K562 (cell line): ENCODE measurements around the gene ARL8A. TPM values are rescaled to one million over a fixed set of nuclear protein-coding genes. Genes with fewer than 3 reads are reported as not detected.

Source experiments
- ATAC-seq: fragments of 200-7000 bp; cut with Tn5 transposase; 3 replicates; pipeline ENCODE4 v1.9.1; 2020; ENCODE audit warnings: moderate library complexity
- BruUV-seq: library from RNA; stranded (reverse); fragments of 400-500 nt; replicated peaks from 2 replicates; lab custom pipeline; 2021; lab: Mats Ljungman, UMichigan
- CTCF ChIA-PET: fragments of 300-600 bp; formaldehyde crosslinking; extraction: SDS; loops from one replicate; lab custom pipeline; 2021; ENCODE audit warnings: low intra/inter-chr PET ratio; lab: Yijun Ruan, JAX
- POLR2A ChIA-PET: fragments of 300-600, 350-650 bp; sonication (Branson Sonifier 250); formaldehyde crosslinking; extraction: SDS; loops from one replicate; lab custom pipeline; 2021; ENCODE audit warnings: antibody characterized with exemption, inconsistent platforms; lab: Yijun Ruan, JAX
- DNase-seq, 4 experiments: peaks; one replicate each; pipeline versions ENCODE4 v3.0.0 to v3.0.0-alpha.2; 2011 to 2018; ENCODE audit warnings: low spot score in 3 of 4, mixed read lengths in 3 of 4; ENCODE audit errors: extremely low read depth in 1 of 4
- FAIRE-seq: peaks from 2 replicates; lab custom pipeline; 2011; peaks lifted over from hg19 to GRCh38; lab: Jason Lieb, UNC
- H2AFZ ChIP-seq: 2 replicates; pipeline ENCODE4 v1.6.0; 2011; ENCODE audit warnings: low read depth, low read length, control low read depth, inconsistent platforms
- H3K27ac ChIP-seq: fragments of 200-600 bp; 3 replicates; pipeline ENCODE4 v1.8.0; 2011; ENCODE audit warnings: low read depth, mild to moderate bottlenecking, control low read depth, inconsistent platforms, low read length, moderate library complexity, mixed read lengths; ENCODE audit errors: extremely low read depth
- H3K27me3 ChIP-seq, 2 experiments: fragments of 300-600 bp in 1 of 2; 2 replicates in 1 of 2; 3 replicates in 1 of 2; pipeline versions ENCODE4 v1.6.0 to v1.8.0; 2011; ENCODE audit warnings: inconsistent platforms in 2 of 2, low read length in 2 of 2, mild to moderate bottlenecking in 1 of 2, mixed read lengths in 1 of 2, moderate library complexity in 1 of 2; ENCODE audit not compliant: control insufficient read depth in 2 of 2, insufficient read depth in 2 of 2
- H3K36me3 ChIP-seq: fragments of 300-600 bp; 3 replicates; pipeline ENCODE4 v1.8.0; 2011; ENCODE audit warnings: mild to moderate bottlenecking, low read length, inconsistent platforms; ENCODE audit not compliant: control insufficient read depth, insufficient read depth
- H3K4me1 ChIP-seq, 2 experiments: fragments of 200-600 bp in 1 of 2; replicated peaks in 1 of 2; 2 replicates in 1 of 2; 3 replicates in 1 of 2; pipeline versions ENCODE4 v1.5.1 to v1.8.0; 2011; ENCODE audit warnings: inconsistent platforms in 2 of 2, low read length in 2 of 2, mild to moderate bottlenecking in 1 of 2, mixed read lengths in 1 of 2, moderate library complexity in 1 of 2; ENCODE audit not compliant: control insufficient read depth in 2 of 2, insufficient read depth in 2 of 2
- H3K4me2 ChIP-seq: 2 replicates; pipeline ENCODE4 v1.6.1; 2011; ENCODE audit warnings: low read length, control low read depth, inconsistent platforms, mixed read lengths; ENCODE audit not compliant: insufficient read depth
- H3K4me3 ChIP-seq: fragments of 200-600 bp; sonication (generic), shearing (Covaris generic); 2 replicates; pipeline ENCODE4 v1.5.1; 2016; ENCODE audit warnings: control low read depth, inconsistent platforms
- H3K79me2 ChIP-seq: fragments of 200-600 bp; 3 replicates; pipeline ENCODE4 v1.8.0; 2011; ENCODE audit warnings: low read length, inconsistent platforms; ENCODE audit not compliant: control insufficient read depth, insufficient read depth
- H3K9ac ChIP-seq, 2 experiments: 2 replicates each; pipeline versions ENCODE4 v1.6.0 to v1.6.1; 2011; ENCODE audit warnings: low read depth in 2 of 2, low read length in 2 of 2, control low read depth in 1 of 2, inconsistent platforms in 1 of 2, mild to moderate bottlenecking in 1 of 2, mixed read lengths in 1 of 2; ENCODE audit not compliant: insufficient read depth in 1 of 2
- H3K9me1 ChIP-seq: one replicate; pipeline ENCODE4 v1.6.0; 2011; ENCODE audit warnings: inconsistent platforms, mild to moderate bottlenecking, low read length, moderate library complexity; ENCODE audit not compliant: control insufficient read depth, insufficient read depth
- H3K9me3 ChIP-seq: replicated peaks from 2 replicates; pipeline ENCODE4 v1.5.1; 2011; ENCODE audit warnings: low read depth, low read length, inconsistent platforms; ENCODE audit not compliant: control insufficient read depth, insufficient read depth
- H4K20me1 ChIP-seq: replicated peaks from 2 replicates; pipeline ENCODE4 v1.6.1; 2011; ENCODE audit warnings: low read length, inconsistent platforms, mixed read lengths; ENCODE audit not compliant: control insufficient read depth, insufficient read depth
- CHAMP1 ChIP-seq: fragments of 450-650 bp; IDR thresholded peaks from 2 replicates; pipeline ENCODE4 v1.6.1; 2016; ENCODE audit warnings: mild to moderate bottlenecking
- CREB1 ChIP-seq, 2 experiments: sonication (generic) in 1 of 2; formaldehyde crosslinking in 1 of 2; IDR thresholded peaks; 2 replicates each; pipeline versions ENCODE4 v1.6.1 to v1.8.0; 2012 to 2022; ENCODE audit warnings: inconsistent platforms in 1 of 2, mild to moderate bottlenecking in 1 of 2, missing genetic modification reagents in 1 of 2, moderate library complexity in 1 of 2
- CSDE1 ChIP-seq, 2 experiments: fragments of 450-650 bp; IDR thresholded peaks; 2 replicates each; pipeline ENCODE4 v1.6.1; 2016; ENCODE audit warnings: mild to moderate bottlenecking in 1 of 2
- DMBX1 ChIP-seq: fragments of 250-450 bp; sonication (Bioruptor Pico); IDR thresholded peaks from 2 replicates; pipeline ENCODE4 v1.8.0; 2022; ENCODE audit warnings: inconsistent platforms, mild to moderate bottlenecking, moderate library complexity, borderline replicate concordance
- EP300 ChIP-seq: IDR thresholded peaks from 2 replicates; pipeline ENCODE4 v1.6.1; 2012; ENCODE audit warnings: low read length, improper control_type of control experiment
- ETV6 ChIP-seq, 3 experiments: fragments of 150-350 bp in 1 of 3; sonication (generic) in 1 of 3; formaldehyde crosslinking in 1 of 3; IDR thresholded peaks; 2 replicates each; pipeline versions ENCODE4 v1.6.1 to v1.8.0; 2014 to 2022; ENCODE audit warnings: borderline replicate concordance in 2 of 3, low read depth in 2 of 3, antibody characterized with exemption in 1 of 3, low read length in 1 of 3, mild to moderate bottlenecking in 1 of 3, missing genetic modification reagents in 1 of 3
- FOXA1 ChIP-seq: fragments of 450-650 bp; IDR thresholded peaks from 2 replicates; pipeline ENCODE4 v1.6.1; 2016; ENCODE audit warnings: mild to moderate bottlenecking, borderline replicate concordance
- GABPB1 ChIP-seq: sonication (generic); formaldehyde crosslinking; IDR thresholded peaks from 2 replicates; pipeline ENCODE4 v1.8.0; 2022; ENCODE audit warnings: mild to moderate bottlenecking, missing genetic modification reagents
- KLF1 ChIP-seq: fragments of 450-650 bp; IDR thresholded peaks from 2 replicates; pipeline ENCODE4 v1.6.1; 2016; ENCODE audit warnings: missing genetic modification characterization, missing compliant biosample characterization
- L3MBTL2 ChIP-seq: fragments of 450-650 bp; IDR thresholded peaks from 2 replicates; pipeline ENCODE4 v1.6.1; 2016; ENCODE audit warnings: mild to moderate bottlenecking, moderate library complexity
- MXI1 ChIP-seq: IDR thresholded peaks from 2 replicates; pipeline ENCODE4 v1.6.1; 2011; ENCODE audit warnings: low read depth, mild to moderate bottlenecking, improper control_type of control experiment, low read length
- NFE2 ChIP-seq: IDR thresholded peaks from 2 replicates; pipeline ENCODE4 v1.6.1; 2014; ENCODE audit warnings: antibody characterized with exemption, low read depth
- POLR2AphosphoS5 ChIP-seq: IDR thresholded peaks from 2 replicates; pipeline ENCODE4 v1.6.1; 2011; ENCODE audit warnings: mild to moderate bottlenecking, low read depth, low read length, moderate library complexity; ENCODE audit not compliant: control insufficient read depth, insufficient read depth
- RBM17 ChIP-seq: fragments of 200-400 bp; formaldehyde crosslinking; IDR thresholded peaks from 2 replicates; pipeline ENCODE4 v1.6.1; 2017; ENCODE audit warnings: low read depth, mild to moderate bottlenecking, low read length, borderline replicate concordance
- RFX5 ChIP-seq: IDR thresholded peaks from 2 replicates; pipeline ENCODE4 v1.6.1; 2011; ENCODE audit warnings: low read depth, mild to moderate bottlenecking, improper control_type of control experiment, low read length
- TCF7 ChIP-seq: sonication (generic); IDR thresholded peaks from 2 replicates; pipeline ENCODE4 v1.6.1; 2016; ENCODE audit warnings: antibody characterized with exemption, borderline replicate concordance
- U2AF2 ChIP-seq: fragments of 200-400 bp; formaldehyde crosslinking; optimal IDR thresholded peaks from 2 replicates; pipeline ENCODE3; 2017; ENCODE audit warnings: low read depth, mild to moderate bottlenecking, low read length
- YBX1 ChIP-seq: fragments of 450-650 bp; IDR thresholded peaks from 2 replicates; pipeline ENCODE4 v1.7.1; 2016; ENCODE audit warnings: mild to moderate bottlenecking
- ZNF707 ChIP-seq: fragments of 250-450 bp; sonication (Bioruptor Pico); conservative IDR thresholded peaks from 2 replicates; pipeline ENCODE4 v1.8.0; 2022; ENCODE audit warnings: inconsistent platforms, mild to moderate bottlenecking, moderate library complexity
- WGBS: fragments of 100-300 bp; shearing (Covaris generic); methylation state at CpG from one replicate; pipeline ENCODE4 v1.1.6; 2016; ENCODE audit warnings: low coverage, mixed read lengths; ENCODE audit not compliant: insufficient coverage; ENCODE audit errors: missing lambda C conversion rate; 5-methylcytosine and 5-hydroxymethylcytosine counted together
- in situ Hi-C: fragments of 300-500 bp; cut with MboI; formaldehyde crosslinking; loops from 4 replicates; pipeline ENCODE4 v1.15.0; 2018; ENCODE audit warnings: inconsistent platforms, mixed read lengths
- intact Hi-C: fragments of 100-400 bp; cut with micrococcal nuclease; formaldehyde crosslinking; loops from 2 replicates; pipeline ENCODE4 v1.14.2; 2022
- polyA plus RNA-seq, 8 experiments: library from polyadenylated mRNA; depleted of rRNA in 4 of 8; stranded (reverse) in 5 of 8; unstranded in 3 of 8; fragments of >200 nt; fragmentation: Nextera tagmentation in 2 of 8; fragmentation: Illumina TruSeq in 1 of 8; extraction: Ambion mirVana in 2 of 8; extraction: Trizol in 1 of 8; gene quantifications; 2 replicates each; pipeline versions ENCODE4 v1.2.1 to v1.2.3, GENCODE V29; 2011 to 2014; ENCODE audit warnings: inconsistent platforms in 1 of 8, missing spikeins in 1 of 8
- total RNA-seq, 7 experiments: library from RNA; depleted of rRNA in 6 of 7; stranded (reverse); fragments of >200 nt in 6 of 7; fragmentation: Illumina TruSeq in 2 of 7; extraction: Trizol in 2 of 7; gene quantifications; 2 replicates each; pipeline versions ENCODE4 v1.2.1 to v1.2.3, GENCODE V29; 2011 to 2021; ENCODE audit warnings: low replicate concordance in 1 of 7
- TF ChIP-seq, protein P1 (sequence below): fragments of 450-650 bp; conservative IDR thresholded peaks from 2 replicates; pipeline ENCODE4 v1.6.1; 2016; ENCODE audit warnings: missing genetic modification characterization, low read depth, mild to moderate bottlenecking, control low read depth, missing compliant biosample characterization

Gene ARL8A
- total and polyA plus RNA-seq, 9 of the 15 experiments (the other 6 are each of a cell fraction or from before 2014, with no cell fraction given), result 0.17 to 27.3 (median 15.6) TPM

- H3K36me3 ChIP-seq, result peaks cover 44% of the 10 kb centered on the region; the same call in 2 of the 3 replicates
- H3K27me3 ChIP-seq, result no peaks in the 10 kb centered on the region
- H3K27ac ChIP-seq, result no peak overlapping the region
- H3K9ac ChIP-seq, result no peak overlapping the region
- no peaks in the 10 kb centered on the region for H3K9me1 ChIP-seq
- no peaks in the 10 kb centered on the region for H4K20me1 ChIP-seq
- TF ChIP-seq U2AF2 (no peak), RBM17 (no peak), NFE2 (no peak), FOXA1 (no peak), MXI1 (no peak), KLF1 (no peak), CHAMP1 (no peak), YBX1 (no peak), EP300 (no peak), GABPB1 (CRISPR knock-in tag) (no peak), POLR2AphosphoS5 (no peak), ZNF707 (CRISPR knock-in tag) (no peak), ETV6 (IDR thresholded peaks at IDR 0.05; ENCODE audit: borderline replicate concordance in 1 of 2, low read depth in 2 of 2, low read length in 1 of 2) (no peak), ETV6 (CRISPR knock-in tag; IDR thresholded peaks at IDR 0.05; ENCODE audit: borderline replicate concordance) (no peak), CREB1 (IDR thresholded peaks at IDR 0.05) (no peak), CREB1 (CRISPR knock-in tag; IDR thresholded peaks at IDR 0.05) (no peak), RFX5 (no peak), TCF7 (no peak), CSDE1 (IDR thresholded peaks at IDR 0.05) (no peak), L3MBTL2 (no peak), DMBX1 (no peak)
- TF ChIP-seq, protein P1, sequence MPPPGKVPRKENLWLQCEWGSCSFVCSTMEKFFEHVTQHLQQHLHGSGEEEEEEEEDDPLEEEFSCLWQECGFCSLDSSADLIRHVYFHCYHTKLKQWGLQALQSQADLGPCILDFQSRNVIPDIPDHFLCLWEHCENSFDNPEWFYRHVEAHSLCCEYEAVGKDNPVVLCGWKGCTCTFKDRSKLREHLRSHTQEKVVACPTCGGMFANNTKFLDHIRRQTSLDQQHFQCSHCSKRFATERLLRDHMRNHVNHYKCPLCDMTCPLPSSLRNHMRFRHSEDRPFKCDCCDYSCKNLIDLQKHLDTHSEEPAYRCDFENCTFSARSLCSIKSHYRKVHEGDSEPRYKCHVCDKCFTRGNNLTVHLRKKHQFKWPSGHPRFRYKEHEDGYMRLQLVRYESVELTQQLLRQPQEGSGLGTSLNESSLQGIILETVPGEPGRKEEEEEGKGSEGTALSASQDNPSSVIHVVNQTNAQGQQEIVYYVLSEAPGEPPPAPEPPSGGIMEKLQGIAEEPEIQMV (tag), result no peak
- FAIRE-seq (no peak), DNase-seq (no peak), ATAC-seq (no peak)
- 80% methylated on average over 6 of the region's 6 CpGs for WGBS
- no TSS peak for BruUV-seq
- CTCF ChIA-PET, result no interaction called here
- H3K79me2 ChIP-seq, result peaks cover 19% of the 10 kb centered on the region
- intact Hi-C loops (no loop called here), in situ Hi-C loops (no loop called here)
- no peak overlapping the region for H3K4me3 ChIP-seq
- H3K4me1 ChIP-seq, result peaks cover 20 to 37% of the 10 kb centered on the region in 2 experiments
- H3K4me2 ChIP-seq, result no peak overlapping the region
- POLR2A ChIA-PET, result interaction anchor here (1.4 kb wide), 1 partner anchor 11 kb away, joined by 6 read pairs; the partner anchor contains the start of gene PTPN7
- no peak overlapping the region for H2AFZ ChIP-seq
- no peaks in the 10 kb centered on the region for H3K9me3 ChIP-seq
Measured at GRCh38 chr1:202170726-202171125, 26.2 kb upstream of the ARL8A start.
